Measurements from ENCODE around the gene ADAP1. TPM values are rescaled to one million over a fixed set of nuclear protein-coding genes. Genes with fewer than 3 reads are reported as not detected.

The ADAP1 gene
- total and polyA plus RNA-seq, 2 of the 13 experiments (the other 11 are each of a cell fraction or from before 2014, with no cell fraction given): 10.5 to 24.6 TPM

DNA sequence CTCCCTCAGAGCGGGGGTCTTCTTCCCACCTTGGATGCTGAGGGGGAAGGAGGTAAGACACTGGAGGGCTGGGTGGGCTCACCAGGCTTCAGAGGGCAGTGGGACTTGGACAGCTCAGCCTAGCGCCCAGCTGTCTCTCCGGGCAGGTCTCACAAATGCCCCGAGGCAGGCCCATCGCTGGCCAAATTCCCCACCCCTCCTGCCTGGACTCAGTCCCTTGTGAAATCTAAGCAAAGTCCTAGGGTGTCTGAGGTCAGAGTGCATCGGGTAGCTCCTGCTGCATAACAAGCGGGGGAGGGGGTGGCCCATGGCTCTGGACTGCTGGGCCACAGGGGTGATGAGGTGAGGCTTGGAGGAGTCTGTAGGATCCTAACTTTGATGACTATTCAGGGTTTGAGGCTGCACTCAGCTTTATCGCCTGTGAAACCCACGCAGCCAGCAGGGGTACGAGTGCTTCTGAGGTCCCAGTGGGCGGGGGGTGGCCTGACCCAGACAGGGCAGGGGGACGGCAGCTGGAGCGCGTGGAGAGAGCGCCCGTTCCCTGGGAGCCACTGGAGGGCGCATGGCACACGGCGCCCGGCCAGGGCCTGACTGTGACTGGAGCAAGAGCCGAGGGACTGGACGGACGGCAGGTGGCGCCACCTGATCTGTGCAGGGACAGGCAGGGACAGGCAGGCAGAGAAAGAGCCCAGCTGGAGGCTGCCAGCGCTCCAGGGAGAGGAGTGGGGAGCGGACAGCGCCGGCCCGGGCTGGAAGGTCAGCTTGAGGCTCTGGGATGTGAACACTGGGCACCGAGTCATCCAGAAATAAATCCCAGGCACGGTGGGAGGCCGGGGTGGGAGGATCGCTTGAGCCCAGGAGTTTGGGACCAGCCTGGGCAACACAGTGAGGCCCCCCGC, 38.5 kb upstream of the ADAP1 start (continued):
- TF ChIP-seq ZNF101 (CRISPR knock-in tag; IDR thresholded peaks at IDR 0.05; ENCODE audit: borderline replicate concordance, low read depth) (peak; percentile 87; the same call in 1 of the 2 replicates), U2AF2 (IDR thresholded peaks at IDR 0.05; ENCODE audit: low read depth, low read length) (no peak), STAT5B (CRISPR knock-in tag; IDR thresholded peaks at IDR 0.05) (no peak), ZNF891 (CRISPR knock-in tag; IDR thresholded peaks at IDR 0.05) (peak; percentile 68), ZNF720 (CRISPR knock-in tag; IDR thresholded peaks at IDR 0.05) (no peak), ISL2 (CRISPR knock-in tag; IDR thresholded peaks at IDR 0.05) (0 out of 2 replicates have a peak, but pooled peaks have one; percentile 52), IKZF4 (CRISPR knock-in tag; IDR thresholded peaks at IDR 0.05; ENCODE audit: borderline replicate concordance, low read depth, not compliant biosample characterization) (no peak), ZNF264 (CRISPR knock-in tag; IDR thresholded peaks at IDR 0.05) (0 out of 2 replicates have a peak, but pooled peaks have one; percentile 16), HOXA5 (CRISPR knock-in tag; IDR thresholded peaks at IDR 0.05) (peak; percentile 73; the same call in 1 of the 2 replicates), ZNF207 (IDR thresholded peaks at IDR 0.05; ENCODE audit: borderline replicate concordance) (no peak), ADNP (CRISPR knock-in tag; IDR thresholded peaks at IDR 0.05) (no peak), HES4 (CRISPR knock-in tag; IDR thresholded peaks at IDR 0.05; ENCODE audit: borderline replicate concordance) (0 out of 2 replicates have a peak, but pooled peaks have one; percentile 21), TAF15 (IDR thresholded peaks at IDR 0.05; ENCODE audit: low read depth, low read length, poor library complexity, severe bottlenecking) (peak; percentile 91), ETV6 (CRISPR knock-in tag; conservative IDR thresholded peaks at IDR 0.05) (peak; percentile 61; the same call in 1 of the 2 replicates), NCOA2 (CRISPR knock-in tag; IDR thresholded peaks at IDR 0.05) (peak; percentile 64), EED (CRISPR knock-in tag; IDR thresholded peaks at IDR 0.05) (peak; percentile 96), ZNF788 (CRISPR knock-in tag; IDR thresholded peaks at IDR 0.05; ENCODE audit: borderline replicate concordance) (peak; percentile 99), ARHGAP35 (CRISPR knock-in tag; IDR thresholded peaks at IDR 0.05; ENCODE audit: borderline replicate concordance) (no peak)
- TF ChIP-seq, protein P1, sequence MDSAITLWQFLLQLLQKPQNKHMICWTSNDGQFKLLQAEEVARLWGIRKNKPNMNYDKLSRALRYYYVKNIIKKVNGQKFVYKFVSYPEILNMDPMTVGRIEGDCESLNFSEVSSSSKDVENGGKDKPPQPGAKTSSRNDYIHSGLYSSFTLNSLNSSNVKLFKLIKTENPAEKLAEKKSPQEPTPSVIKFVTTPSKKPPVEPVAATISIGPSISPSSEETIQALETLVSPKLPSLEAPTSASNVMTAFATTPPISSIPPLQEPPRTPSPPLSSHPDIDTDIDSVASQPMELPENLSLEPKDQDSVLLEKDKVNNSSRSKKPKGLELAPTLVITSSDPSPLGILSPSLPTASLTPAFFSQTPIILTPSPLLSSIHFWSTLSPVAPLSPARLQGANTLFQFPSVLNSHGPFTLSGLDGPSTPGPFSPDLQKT (CRISPR knock-in tag; IDR thresholded peaks at IDR 0.05; ENCODE audit: borderline replicate concordance): no peak
- TF ChIP-seq, protein P2, sequence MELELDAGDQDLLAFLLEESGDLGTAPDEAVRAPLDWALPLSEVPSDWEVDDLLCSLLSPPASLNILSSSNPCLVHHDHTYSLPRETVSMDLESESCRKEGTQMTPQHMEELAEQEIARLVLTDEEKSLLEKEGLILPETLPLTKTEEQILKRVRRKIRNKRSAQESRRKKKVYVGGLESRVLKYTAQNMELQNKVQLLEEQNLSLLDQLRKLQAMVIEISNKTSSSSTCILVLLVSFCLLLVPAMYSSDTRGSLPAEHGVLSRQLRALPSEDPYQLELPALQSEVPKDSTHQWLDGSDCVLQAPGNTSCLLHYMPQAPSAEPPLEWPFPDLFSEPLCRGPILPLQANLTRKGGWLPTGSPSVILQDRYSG (CRISPR knock-in tag; IDR thresholded peaks at IDR 0.05): no peak
- TF ChIP-seq, protein P3, sequence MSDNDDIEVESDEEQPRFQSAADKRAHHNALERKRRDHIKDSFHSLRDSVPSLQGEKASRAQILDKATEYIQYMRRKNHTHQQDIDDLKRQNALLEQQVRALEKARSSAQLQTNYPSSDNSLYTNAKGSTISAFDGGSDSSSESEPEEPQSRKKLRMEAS (IDR thresholded peaks at IDR 0.05): peak; percentile 89
- TF ChIP-seq, protein P4, sequence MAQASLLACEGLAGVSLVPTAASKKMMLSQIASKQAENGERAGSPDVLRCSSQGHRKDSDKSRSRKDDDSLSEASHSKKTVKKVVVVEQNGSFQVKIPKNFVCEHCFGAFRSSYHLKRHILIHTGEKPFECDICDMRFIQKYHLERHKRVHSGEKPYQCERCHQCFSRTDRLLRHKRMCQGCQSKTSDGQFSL (CRISPR knock-in tag; IDR thresholded peaks at IDR 0.05): peak; percentile 79
- TF ChIP-seq, protein P5, sequence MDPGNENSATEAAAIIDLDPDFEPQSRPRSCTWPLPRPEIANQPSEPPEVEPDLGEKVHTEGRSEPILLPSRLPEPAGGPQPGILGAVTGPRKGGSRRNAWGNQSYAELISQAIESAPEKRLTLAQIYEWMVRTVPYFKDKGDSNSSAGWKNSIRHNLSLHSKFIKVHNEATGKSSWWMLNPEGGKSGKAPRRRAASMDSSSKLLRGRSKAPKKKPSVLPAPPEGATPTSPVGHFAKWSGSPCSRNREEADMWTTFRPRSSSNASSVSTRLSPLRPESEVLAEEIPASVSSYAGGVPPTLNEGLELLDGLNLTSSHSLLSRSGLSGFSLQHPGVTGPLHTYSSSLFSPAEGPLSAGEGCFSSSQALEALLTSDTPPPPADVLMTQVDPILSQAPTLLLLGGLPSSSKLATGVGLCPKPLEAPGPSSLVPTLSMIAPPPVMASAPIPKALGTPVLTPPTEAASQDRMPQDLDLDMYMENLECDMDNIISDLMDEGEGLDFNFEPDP (CRISPR knock-in tag; conservative IDR thresholded peaks at IDR 0.05): 0 out of 2 replicates have a peak, but pooled peaks have one; percentile 66
- TF ChIP-seq, protein P6, sequence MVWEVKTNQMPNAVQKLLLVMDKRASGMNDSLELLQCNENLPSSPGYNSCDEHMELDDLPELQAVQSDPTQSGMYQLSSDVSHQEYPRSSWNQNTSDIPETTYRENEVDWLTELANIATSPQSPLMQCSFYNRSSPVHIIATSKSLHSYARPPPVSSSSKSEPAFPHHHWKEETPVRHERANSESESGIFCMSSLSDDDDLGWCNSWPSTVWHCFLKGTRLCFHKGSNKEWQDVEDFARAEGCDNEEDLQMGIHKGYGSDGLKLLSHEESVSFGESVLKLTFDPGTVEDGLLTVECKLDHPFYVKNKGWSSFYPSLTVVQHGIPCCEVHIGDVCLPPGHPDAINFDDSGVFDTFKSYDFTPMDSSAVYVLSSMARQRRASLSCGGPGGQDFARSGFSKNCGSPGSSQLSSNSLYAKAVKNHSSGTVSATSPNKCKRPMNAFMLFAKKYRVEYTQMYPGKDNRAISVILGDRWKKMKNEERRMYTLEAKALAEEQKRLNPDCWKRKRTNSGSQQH (CRISPR knock-in tag; IDR thresholded peaks at IDR 0.05; ENCODE audit: low read depth): no peak; the same call in 1 of the 2 replicates
